ENCODE results near the gene C16orf92. TPM values are rescaled to one million over a fixed set of nuclear protein-coding genes. Genes with fewer than 3 reads are reported as not detected.
"Not testable (repeated sequence)": the region's sequence is repeated elsewhere in the genome, so short reads cannot be mapped to it uniquely, and the experiment has no call there.

The C16orf92 gene
- total RNA-seq, 1 experiment from 2014 or later = not detected

DNA sequence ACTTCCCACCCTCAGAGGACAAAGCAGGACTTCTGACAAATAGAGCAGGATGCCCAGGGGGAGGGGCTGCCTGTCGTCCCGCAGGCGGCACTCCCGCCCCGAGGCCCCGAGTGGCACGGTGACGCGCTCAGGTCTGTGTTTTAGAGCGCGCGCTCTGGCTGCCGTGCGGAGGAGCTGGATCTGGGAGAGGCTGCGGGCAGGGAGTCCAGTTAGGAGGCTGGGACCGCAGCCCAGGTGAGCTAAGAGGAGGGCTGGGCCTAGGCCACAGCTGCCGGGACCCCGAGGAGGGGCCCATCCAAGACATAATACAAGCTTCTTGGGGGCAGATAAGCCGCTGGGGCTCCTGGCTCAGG is 18.6 kb upstream of the C16orf92 start:
- DNase-seq (ENCODE audit: low read depth) = no peak

GRCh38 chr16:30004811-30005242 is 18.2 kb upstream of the C16orf92 start:
- no peak for DNase-seq (ENCODE audit: low read depth)

DNA sequence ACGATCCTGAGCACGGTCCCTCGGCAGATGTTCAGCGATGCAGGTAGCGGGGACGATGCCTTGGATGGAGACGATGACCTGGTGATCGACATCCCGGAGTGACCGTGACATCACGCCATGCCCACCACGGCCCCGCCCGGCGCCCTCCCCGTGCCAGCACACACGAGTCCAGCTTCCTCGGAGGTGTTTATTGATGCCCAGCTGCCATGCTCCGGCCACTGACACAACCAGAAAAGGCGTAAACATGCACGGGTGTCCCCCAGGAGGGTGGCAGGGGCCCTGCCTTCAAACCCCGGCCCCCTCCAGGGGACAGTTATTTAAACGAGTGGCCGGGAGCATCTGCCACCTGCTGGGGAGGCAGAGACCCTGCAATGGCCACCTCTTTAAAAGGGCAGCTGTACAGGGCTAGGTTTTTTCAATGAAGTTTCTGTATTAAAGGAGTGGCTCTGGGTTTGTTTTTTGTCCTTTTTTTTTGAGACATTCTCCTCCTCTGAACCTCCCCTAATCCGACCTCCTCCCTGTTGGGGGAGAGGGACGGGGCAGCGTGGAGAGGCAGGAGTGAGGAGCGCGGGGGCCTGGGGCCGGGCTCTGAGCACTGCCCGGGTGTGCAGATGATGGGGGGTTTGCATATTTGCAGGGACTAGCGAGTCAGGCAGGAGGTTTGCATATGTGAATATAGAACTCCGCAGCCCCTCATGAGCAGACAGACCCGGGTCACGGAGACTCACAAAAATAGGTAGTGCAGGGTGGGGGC is 17.5 kb upstream of the C16orf92 start:
- DNase-seq (ENCODE audit: low read depth) = peak; percentile 31

- DNase-seq (ENCODE audit: low read depth) = no peak
Observed at GRCh38 chr16:30006095-30006473, 16.9 kb upstream of the C16orf92 start.

GRCh38 chr16:30006659-30007377 is 16.2 kb upstream of the C16orf92 start:
- no peak for DNase-seq (ENCODE audit: low read depth)

GRCh38 chr16:30007378-30007895 is 15.6 kb upstream of the C16orf92 start:
- no peak for DNase-seq (ENCODE audit: low read depth)

GRCh38 chr16:30009085-30009862 is 13.7 kb upstream of the C16orf92 start:
- DNase-seq (ENCODE audit: low read depth) = no peak

DNA sequence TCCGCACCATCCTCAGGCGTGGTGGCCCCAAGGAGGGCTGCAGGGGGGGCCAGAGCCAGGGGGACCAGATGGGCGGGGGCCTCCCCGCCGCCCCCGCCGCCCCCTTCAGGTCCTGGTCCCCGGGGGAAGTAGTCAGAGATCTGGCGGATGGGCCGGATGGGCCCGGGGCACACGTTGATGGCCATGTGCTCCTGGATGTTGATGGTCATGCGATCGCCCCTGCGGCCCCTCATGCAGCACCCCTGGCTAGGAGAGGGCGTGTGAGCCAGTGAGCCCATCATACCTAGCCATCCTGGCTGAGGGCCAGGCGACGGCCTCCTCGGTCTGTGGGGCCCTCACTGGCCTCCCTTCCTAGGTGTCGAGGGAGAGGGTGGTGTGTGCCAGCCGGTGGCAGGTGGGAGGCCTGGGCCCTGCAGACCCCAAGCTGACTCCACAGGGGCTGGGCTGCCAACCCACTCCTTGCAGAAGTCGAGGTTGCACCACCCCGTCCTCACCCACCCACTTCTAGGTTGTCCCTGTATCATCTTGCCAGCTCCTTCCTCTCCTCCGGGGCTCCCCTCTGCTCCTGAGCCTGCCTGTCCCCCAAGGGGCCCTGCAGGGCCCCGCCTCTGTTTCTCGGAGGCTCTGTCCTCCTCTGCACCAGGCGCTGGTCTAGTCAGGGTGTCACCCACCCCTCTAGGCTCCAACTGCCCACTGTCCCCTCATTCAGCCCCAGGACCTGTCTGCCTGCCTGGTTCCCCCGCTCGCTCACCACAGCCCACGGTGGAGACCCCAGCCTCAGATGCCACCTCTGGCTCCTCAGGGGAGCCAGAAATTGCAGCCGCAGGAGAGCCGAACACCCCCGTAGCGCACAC is 12.8 kb upstream of the C16orf92 start:
- no peak for DNase-seq (ENCODE audit: low read depth)

GRCh38 chr16:30010844-30011713 is 11.9 kb upstream of the C16orf92 start, which contains the start of gene DOC2A:
Gene DOC2A, minus strand, starts transcription at chr16:30011027. Its CDS starts 805 bp downstream, at chr16:30010222.
- DNase-seq (ENCODE audit: low read depth) = no peak

- DNase-seq (ENCODE audit: low read depth) = no peak
Observed at GRCh38 chr16:30011714-30012504, 11.1 kb upstream of the C16orf92 start.

DNA sequence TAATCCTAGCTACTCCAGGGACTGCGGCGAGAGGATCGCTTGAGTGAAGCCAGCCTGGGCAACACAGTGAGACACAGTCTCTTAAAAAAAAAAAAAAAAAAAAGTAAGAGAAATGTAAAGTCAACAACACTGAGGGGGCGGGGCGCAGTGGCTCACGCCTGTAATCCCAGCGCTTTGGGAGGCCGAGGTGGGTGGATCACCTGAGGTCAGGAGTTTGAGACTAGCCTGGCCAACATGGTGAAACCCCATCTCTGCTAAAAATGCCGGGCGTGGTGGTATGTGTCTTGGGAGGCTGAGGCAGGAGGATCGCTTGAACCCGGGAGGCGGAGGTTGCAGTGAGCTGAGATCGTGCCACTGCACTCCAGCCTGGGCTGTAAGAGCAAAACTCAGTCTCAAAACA is 10.4 kb upstream of the C16orf92 start:
- DNase-seq (ENCODE audit: low read depth) = not testable (repeated sequence)

GRCh38 chr16:30015450-30015849 is 7.5 kb upstream of the C16orf92 start:
- DNase-seq (ENCODE audit: low read depth) = not testable (repeated sequence)

GRCh38 chr16:30016555-30017276 is 6.3 kb upstream of the C16orf92 start:
- no peak for DNase-seq (ENCODE audit: low read depth)

- no peak for DNase-seq (ENCODE audit: low read depth)
Observed at GRCh38 chr16:30017277-30017656, 5.7 kb upstream of the C16orf92 start.

GRCh38 chr16:30017937-30018336 is 5.1 kb upstream of the C16orf92 start:
- DNase-seq (ENCODE audit: low read depth) = not testable (repeated sequence)

- peak; percentile 24 for DNase-seq (ENCODE audit: low read depth)
Observed at GRCh38 chr16:30018731-30019158, 4.3 kb upstream of the C16orf92 start.

GRCh38 chr16:30023586-30023985 is 588 bp downstream of the C16orf92 start:
- DNase-seq (ENCODE audit: low read depth) = no peak

DNA sequence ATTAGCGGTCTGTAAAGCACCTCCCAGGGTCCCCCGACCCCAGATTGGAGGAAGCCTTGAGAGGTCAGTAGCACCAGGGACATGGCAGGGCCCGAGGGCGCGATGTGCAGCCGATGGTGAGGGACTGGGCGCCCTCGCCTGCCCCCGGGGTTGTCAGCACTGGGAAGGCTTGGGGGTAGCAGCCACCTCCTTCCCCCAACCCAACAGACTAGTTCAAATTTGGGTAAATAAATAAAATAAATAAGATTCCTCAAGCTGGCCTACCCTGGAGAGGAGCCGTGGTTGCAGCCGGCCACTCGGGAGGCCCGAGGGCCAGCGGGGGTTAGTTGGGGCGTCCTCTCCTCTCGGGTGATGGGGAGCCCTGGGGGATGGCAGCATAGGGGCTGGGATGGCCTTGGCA is 1.5 kb downstream of the C16orf92 start:
- no peak for DNase-seq (ENCODE audit: low read depth)

All from LHCN-M2 (cell line).